Stimulated activated CD8-positive, alpha-beta memory T cell treated with anti-CD3 and anti-CD28 coated beads, Interleukin-7, amount 100 ng/mL, for 1 hour (primary cell): Measurements from ENCODE around the gene FGFR4.
A peak's percentile ranks its signal among the peaks of the same experiment; 100 is the strongest.
"Not testable (repeated sequence)": the region's sequence is repeated elsewhere in the genome, so short reads cannot be mapped to it uniquely, and the experiment has no call there.

Source experiments
- DNase-seq, 2 donors: peaks; one replicate each; pipeline ENCODE4 v3.0.0-alpha.2; 2020; ENCODE audit warnings: low read depth in 2 of 2

Gene FGFR4

DNA sequence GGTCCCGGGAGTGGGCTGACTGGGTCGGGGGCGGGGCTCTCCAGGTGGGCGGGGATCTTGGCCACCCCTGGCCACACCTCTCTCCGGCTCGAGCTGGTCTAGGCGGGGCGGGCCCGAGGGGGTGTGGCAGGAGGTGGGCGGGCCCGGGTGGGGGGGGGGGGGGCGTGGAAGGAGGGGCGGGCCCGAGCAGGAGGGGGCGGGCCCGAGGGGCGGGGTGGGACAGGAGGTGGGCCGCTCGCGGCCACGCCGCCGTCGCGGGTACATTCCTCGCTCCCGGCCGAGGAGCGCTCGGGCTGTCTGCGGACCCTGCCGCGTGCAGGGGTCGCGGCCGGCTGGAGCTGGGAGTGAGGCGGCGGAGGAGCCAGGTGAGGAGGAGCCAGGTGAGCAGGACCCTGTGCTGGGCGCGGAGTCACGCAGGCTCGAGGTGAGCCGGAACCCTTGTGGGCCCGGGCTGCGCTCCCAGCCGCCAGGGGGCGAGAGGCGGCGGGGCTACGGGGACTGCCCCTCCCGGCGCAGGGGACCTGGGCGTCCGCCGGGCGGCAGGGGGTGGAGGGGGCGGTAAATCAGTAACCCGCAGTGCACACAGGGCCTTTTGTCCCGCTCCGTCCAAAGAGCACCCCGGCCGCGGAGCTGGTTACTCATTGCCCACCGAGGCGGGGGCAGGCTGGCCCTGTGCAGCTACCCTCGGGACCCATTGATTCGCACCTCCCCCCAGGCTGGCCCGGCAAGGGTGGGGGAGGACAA, at the start of gene FGFR4:
Gene FGFR4 (plus strand): TSS at position 262 of the 744 bp plus-strand sequence. CDS start 2,688 bp downstream, outside the sequence.
- DNase-seq = peak; percentile 14 to 28

DNA sequence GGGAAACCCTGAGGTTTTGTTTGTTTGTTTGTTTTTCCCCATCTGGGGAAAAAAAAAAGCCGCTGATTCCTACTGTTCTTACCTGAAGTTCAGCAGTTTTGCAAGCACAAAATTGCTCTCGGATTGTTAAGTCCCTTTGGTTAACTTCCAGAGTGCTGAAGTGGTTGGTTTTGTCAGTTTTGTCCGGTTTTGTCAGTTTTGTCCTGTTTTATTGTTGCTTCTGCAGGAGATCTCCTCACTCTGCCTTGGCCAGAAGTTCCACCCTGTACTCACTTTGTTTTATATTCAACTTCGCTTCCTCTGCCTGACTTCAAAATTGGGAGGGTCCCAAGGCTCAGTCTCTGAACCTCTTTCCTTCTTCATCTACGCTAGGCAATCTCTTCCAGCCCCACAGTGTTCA, 49.8 kb upstream of the FGFR4 start:
- no peak for DNase-seq

DNA sequence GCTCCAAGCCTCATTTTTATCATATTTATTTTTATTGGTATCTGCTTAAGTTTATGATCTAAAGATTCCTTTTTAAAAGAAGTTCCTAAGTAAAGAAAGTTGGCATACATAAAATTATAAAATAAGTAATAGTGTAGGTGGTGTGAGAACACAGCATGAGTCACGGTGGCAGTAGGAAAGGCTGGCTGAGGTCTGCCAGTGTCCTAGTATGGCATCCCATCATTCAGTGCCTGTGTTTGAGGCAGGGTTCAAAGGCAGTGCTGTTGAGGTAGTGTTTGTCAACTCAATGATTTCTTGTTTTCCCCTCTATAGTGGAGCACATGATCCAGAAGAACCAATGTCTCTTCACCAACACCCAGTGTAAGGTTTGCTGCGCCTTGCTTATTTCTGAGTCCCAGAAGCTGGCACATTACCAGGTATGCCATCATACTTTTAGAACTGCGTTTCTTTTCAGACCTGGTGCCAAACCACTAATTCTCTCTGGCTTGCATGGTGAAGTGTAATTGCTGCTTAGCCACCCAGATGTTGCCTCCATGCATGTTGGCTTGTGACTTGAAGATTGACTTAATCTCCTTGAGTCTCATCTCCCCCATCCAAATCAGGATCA, 45.8 kb upstream of the FGFR4 start:
- no peak for DNase-seq

DNA sequence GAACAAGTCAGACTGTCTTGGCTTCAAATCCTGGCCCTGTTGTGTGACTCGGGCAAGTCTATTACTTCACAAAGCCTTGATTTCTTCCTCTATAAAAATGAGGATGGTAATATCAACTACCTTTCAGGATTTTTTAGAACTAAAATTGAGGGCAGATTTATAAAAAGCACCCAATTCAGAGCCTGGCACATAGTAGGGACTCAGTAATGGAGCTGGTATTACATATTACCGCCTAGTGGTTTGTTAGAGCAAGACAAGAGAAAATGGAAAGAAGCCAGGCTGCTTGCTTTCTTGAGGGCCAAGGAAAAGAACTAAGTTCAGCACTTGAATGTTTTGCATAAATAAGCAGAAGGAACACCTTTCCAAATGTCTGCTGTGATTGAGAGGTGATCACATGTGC, 44.8 kb upstream of the FGFR4 start:
- no peak for DNase-seq

DNA sequence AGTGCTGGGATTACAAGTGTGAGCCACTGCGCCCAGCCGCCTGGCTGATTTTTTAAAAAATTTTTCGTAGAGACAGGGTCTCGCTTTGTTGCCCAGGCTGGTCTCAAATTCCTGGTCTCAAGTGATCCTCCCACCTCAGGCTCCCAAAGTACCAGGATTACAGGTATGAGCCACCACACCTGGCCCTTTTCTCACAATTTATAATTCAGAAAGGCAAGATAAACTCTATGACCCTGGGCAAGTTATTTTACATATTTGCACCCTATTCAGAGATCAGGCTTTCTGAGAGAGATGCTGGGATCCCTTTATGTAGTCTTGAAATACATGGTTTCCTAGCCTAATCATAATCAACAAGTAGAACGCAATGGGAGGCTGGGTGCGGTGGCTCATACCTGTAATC, 43.6 kb upstream of the FGFR4 start:
- DNase-seq = no peak

DNA sequence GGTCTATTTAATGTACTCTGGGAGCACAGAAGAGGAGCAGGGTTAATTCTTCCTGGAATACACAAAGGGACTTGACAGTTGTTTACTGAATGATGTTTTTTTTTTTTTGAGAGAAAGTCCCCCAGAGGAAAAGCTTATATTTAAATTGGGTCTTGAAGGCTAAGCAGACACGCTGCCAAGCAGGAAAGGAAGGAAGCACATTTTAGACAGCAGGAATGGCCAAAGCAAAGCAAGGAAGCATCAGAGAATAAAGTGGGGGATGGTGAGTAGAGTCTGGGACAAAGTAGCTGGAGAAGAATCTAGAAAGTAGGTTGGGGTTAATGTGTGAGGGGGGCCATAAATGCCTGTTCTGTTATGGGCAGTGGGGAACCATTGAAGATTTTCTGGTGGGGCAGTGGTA, 42.8 kb upstream of the FGFR4 start:
- DNase-seq = no peak

DNA sequence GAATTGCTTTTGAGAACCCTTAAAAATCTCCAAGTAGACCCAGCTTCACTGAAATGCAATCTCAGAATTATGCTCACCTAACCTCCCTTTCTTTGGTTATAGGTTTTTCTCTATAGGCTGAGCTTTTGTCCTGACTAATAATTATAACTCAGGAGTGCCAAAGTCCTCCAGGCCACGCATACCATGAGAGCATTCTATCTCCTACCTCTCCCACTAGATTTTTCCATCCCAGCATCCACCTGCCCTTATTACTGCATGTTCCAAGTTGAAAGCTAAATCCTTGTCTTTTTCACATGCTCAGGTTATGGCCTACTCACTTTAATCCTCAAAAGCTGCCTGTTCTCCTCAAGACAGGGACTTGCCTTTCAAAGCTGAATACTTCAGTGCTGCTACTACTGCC, 42.1 kb upstream of the FGFR4 start:
- no peak for DNase-seq

DNA sequence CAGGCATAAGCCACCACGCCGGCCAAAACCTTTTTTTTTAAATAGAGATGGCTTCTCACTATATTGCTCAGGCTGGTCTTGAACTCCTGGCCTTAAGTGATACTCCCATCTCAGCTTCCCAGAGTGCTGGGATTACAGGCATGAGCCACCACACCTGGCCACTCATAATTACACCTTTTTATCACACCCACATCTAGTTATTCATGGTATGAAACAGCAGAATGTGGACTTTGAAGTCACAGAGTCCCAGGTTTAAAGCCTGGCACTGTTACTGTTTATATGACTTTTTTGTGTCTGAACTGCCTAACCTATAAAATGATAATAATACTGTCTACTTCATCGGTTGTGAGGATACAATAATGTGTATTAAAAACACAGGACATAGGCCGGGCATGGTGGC, 41.1 kb upstream of the FGFR4 start:
- no peak for DNase-seq

DNA sequence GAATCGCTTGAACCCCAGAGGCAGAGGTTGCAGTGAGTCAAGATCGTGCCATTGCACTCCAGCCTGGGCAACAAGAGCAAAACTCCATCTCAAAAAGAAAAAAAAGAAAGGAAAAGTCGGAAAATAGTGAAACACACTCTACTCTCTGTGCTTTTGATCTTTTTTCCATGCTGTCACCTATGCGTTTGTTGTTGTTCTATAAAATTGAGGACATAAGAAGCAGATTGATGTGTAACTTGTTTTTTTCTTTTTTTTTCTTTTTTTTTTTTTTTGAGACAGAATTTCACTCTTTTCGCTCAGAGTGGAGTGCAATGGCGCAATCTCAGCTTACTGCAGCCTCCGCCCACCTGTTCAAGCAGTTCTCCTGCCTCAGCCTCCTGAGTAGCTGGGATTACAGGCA, 38.2 kb upstream of the FGFR4 start:
- DNase-seq = not testable (repeated sequence)

DNA sequence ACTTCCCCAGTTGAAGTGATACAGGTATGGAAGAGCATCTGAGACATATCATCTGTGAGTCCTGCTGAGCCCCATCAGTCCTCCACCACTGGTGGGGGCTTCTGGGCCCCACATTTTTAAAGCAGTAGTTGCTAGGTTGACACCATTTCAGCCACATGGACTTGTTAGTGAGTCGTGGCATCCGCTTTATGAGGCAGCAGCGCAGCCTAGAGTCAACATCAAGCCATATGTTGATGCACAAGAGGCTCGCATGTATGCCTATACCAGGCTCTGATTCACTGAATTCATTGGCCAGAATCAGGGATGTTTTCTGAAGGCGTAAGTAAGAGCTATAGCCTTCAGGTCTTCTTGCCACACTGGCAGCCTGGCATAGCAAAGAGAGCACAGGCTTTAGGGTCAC, 37.4 kb upstream of the FGFR4 start:
- no peak for DNase-seq

DNA sequence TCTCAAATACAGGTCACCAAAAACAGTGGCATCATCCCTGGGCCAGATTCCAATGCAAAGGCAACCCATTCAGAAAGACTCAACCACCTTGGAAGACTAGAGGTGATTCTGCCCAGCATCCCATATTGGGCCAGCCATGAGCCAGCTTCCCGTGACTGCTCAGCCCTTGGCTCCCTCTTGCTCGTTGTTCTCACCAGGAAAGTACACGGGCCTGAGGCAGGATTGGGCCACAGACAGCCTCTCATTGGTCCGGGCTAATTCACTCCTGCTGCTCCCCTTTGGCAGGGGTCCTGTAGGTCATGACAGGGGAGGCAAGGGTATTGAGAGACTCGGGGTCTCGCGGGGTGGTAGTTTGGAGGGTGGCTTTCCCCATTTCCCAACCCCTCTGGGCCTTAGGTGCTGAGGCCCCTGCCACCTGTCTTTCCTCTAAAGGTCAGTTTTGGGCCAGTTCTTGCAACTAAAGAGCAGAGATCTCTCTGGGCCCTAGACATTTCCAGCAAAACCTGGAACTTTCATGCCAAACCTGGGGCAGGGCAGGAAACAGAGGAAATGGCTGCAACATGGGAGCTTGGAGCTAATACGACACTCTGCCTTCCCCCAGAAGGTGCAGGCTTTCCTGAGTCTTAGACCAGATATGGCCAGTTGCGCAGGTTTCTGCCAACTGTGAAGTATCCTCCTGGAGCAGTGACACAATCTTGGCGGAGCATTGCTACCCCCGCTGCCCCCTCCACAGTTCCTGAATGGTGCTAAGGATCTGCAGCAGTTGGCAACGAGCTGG, 22.0 kb upstream of the FGFR4 start:
- DNase-seq = no peak

DNA sequence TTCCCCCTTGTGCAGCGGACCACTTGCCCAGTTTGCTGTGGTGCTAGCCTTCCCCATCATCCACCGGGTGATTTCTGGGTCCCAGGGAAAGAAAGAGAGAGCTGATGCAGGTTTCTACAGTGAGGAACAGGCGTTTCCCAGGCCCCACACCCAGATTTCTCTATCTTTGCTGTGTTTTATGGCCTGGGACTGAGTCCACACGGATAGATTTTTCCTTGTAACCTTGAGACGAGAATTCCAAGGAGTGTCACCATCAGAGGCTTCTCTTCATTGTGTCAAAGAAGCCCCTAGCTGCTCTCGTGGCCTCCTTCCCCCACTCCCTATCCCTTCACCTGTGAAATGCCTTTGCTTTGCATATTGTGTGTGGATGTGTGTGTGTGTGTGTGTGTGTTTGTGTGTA, 21.2 kb upstream of the FGFR4 start:
- DNase-seq = no peak

DNA sequence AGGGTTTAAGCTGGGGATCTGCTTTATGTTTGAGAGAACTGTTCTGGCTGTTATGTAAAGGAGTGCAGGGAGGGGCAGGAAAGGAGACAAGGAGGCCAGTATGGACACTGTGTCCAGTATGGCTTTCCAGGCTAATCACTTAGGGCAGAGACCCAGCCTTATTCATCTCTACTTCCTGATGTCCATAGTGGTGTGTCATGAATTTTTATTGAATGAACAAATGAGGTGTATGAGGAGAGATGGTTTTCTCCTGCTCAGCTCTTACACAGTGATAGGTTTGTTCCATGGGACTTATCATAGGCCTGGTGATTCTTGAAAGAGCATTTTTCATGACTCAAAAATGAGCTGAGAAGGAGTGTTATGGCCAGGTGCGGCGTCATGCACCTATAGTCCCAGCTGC, 20.5 kb upstream of the FGFR4 start:
- DNase-seq = no peak

DNA sequence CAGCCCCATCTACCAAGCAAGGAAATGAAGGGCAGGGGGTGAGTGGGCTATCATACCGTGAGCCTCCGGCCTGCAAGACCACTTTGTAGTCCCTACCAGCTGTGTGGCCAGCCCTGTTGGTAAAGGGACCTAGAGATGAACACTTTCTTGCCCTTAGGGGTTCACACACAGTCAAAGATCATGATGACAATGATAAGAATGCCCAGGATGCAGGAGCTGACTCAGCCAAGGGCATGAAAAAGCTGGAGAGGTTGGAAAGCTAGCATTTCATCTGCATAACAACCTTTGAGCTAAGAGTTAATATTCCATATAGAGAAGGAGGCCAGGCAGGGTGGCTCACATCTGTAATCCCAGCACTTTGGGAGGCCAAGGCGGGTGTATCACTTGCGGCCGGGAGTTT, 19.2 kb upstream of the FGFR4 start:
- no peak for DNase-seq

DNA sequence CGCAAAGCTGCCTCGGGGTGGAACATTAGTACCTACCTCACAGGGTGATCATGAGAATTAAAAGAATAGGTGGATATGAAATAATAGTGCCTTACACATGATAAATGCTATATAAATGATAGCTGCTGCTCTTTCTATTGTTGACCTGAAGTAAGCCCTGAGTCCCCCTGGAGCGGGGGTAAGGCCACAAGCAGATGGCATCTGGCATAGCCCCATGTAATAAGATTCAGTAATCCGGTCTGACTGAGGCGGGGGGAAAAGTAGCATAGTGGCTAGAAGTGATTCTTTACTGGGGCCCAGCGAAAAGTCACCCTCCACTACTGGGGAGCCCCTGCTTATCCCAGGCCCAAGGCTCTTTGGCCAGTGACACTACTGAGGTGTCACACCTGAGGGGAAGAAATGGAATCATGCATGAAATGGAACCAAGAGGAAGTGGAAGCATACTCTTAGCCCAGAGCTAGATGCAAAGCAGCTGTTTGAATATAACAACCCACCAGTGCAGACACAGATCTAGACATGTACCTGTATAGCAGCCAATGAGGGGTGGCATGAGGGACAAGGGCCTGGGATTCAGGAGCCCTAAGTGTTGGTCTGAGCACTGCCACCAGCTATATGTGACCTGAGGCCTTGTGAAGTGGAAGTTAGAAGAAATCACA, 16.1 kb upstream of the FGFR4 start:
- DNase-seq = no peak

DNA sequence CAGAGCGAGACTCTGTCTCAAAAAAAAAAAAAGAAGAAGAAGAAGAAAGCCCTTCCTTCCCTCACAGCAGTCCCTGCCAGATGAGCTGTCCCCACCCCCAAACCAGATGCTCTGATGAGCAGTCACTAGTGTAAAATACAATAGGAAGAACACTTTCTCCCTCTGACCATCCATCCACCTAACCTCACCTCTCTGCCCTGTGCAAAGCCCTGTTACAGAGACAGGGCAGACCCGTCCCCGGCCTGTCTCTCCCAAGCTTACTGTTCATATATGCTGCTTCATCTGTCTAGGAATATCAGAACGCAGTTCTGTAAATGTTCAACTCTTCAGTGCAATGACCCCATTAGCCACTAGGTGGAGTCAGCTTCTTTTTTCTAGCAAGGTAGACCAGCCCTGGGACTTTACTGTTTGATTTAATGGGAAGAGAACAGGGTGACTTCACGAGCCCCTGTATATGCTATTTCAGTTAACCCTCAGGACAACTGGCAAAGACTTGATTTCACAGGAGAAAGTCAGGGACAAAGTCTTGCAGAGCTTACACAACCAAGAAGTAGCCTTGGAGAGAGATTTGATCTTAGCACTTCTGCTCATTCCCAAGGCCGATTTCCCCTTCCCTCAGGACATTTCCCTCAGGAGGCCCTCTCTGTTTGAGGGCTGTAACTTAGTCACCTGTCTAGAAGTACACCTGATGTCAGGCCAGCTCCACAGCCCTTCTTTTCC, 14.9 kb upstream of the FGFR4 start:
- peak in 1 of 2 donors; percentile 49 for DNase-seq

DNA sequence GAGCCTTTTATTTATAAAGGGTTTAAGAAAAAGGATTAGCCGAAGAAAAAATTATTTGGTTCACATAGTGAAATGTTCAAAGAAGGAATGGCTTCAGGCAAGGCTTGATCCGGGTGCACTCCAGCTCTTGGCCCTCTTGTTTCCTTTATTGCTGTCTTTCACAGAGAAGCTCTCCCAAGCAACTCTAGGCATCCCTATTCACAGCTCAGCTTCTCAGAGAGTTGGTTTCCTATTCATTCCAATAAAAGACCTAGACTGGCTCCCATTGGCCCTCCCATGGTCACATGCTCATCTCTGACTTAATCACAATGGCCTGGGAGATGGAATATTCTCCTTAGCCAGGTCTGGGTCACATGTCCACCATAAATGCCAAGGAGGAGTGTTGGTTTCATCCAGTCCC, 9.4 kb upstream of the FGFR4 start:
- DNase-seq = no peak

DNA sequence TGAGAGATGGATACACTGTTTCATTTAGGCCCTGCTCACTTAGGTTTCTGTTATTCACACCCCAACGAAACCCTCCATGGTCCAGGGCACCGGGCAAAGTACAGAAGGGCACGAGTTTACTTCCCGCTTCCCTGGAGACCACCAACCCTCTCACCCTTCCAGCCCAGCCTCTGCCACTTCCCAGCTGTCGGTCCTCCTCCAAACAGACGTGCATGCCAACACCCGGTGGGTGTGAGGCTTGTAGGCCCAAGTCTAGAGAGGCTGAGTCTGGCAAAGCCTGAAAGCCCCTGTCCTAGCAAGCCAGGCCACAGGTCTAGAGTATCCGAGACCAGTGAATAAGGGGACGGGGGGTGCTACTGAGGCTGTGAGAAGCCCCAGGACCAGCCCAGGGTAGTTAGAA, 7.1 kb upstream of the FGFR4 start:
- no peak for DNase-seq

DNA sequence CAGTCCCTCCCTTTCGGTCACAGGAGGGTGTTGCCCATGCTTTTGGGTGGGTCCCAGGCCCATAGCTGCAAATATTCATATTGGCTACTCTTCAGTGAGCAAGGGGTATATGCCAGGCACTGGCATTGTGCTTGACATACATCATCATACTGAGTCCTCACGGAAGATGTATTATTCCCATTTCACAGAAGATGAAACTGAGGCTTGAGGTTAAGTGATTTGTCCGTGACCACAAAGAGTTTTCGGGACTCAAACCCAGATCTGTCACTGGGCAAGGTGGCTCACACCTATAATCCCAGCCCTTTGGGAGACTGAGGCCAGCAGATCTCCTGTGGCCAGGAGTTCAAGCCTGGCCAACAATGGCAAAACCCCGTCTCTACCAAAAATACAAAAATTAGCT, 6.5 kb upstream of the FGFR4 start:
- no peak for DNase-seq

DNA sequence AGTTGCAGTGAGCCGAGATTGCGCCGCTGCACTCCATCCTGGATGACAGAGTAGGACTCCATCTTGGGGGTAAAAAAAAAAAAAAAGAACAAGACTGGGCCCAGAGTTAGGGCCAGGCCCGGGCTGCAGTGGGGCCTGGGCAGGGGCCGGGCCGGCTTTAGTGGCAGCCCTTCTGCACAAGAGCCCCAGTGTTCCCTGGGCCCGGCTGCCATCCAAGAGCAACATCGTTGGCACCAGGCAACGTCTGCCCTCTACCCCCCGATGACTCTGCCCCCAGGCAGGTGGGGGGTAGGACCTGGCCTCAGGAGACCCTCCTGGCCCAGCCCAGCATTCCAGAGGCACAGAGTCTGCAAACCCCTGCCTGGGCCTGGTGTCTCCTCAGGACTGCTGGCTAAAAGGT, 4.9 kb upstream of the FGFR4 start:
- DNase-seq = no peak

DNA sequence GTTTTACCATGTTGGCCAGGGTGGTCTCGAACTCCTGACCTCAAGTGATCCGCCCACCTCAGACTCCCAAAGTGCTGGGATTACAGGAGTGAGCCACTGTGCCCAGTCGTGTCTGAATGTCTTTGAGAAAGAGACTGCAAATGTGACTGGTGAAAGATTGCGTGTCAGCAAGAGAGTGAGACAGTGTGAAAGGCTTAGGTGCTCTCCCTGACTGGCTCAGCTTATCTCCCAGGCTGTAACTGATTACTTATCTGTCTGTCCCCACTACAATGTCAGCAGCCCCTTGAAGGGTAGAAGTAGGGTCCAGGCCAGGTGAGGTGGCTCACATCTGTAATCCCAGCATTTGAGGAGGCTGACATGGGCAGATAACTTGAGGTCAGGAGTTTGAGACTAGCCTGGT, 3.4 kb upstream of the FGFR4 start:
- DNase-seq = no peak

DNA sequence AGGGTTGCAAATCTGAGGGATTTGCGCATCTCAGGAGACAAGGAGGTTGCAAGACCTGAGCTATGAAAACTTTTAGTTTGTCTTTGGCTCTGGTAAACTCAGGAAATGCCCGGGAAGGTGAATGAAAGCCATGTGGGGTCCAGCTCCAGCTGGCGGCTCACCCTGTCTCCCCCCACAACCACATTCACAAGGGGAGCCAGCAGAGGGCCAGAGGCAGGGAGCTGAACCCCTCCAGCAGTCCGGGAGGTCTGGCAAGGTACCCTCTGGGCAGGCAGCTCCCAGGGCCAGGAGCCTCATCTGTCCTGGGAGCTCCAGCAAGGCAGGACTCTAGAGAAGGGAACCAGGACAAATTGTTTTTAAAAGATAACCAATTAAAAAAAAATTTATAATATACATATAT, 2.5 kb upstream of the FGFR4 start:
- no peak for DNase-seq
